NCI-H1694 (cell line): ENCODE measurements around the gene UQCRQ.

Experiments used
- DNase-seq: peaks from one replicate; lab custom pipeline; 2025; lab: John Stamatoyannopoulos, UW

UQCRQ gene

DNA sequence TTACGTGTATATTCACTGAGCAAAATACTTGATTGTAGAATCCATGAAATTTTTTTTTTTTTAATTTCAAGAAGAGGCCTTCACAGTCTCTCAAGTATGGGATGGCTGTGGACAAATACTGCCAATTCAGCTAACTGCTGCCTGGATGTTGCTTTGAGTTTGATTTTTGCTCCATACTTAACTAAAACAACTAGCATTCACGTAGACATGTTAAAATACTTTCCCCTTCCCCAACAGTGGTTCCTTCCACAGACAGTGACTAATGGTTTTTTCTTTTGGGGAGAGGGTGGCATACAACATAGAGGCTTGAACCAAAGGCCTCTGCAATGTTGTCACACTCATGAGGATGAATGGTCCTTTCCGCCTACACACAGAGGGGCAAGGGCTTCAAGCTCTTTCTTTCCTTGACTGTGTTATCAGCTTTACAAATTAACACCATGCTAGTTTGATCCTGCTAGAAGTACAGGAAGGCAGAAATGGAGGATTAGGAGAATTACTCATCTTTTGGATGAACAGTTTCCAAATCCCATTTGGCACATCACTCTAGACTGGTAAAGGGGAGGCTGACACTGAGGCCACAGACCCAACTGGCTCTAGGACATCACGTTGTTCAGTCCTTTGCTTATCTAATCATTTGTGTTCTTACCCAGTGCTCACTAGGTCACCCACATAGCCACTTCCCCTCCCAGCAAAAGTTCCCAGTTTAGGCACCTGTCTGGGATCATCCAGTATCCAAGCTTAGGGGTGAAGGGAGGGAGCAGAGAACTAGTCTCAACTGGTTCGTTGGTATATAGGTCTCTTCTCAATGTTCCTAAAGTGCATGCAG, 5.2 kb downstream of the UQCRQ start:
- no peak for DNase-seq

DNA sequence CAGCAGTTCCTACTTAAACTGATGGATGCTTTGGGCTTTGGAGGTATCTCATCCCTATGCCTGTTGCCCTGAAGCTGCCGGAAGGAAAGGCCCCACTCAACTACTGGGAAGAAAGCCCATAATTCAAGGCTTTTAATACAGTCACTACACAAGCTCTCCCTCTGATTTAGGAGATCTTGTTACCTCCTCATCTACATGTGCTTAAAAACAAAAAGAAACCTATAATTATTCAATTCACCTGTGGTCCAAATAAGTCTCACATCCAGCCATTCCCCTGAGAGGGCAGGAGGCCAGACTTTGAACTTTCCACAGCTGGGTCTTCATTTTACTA, 6.3 kb downstream of the UQCRQ start:
- no peak for DNase-seq

DNA sequence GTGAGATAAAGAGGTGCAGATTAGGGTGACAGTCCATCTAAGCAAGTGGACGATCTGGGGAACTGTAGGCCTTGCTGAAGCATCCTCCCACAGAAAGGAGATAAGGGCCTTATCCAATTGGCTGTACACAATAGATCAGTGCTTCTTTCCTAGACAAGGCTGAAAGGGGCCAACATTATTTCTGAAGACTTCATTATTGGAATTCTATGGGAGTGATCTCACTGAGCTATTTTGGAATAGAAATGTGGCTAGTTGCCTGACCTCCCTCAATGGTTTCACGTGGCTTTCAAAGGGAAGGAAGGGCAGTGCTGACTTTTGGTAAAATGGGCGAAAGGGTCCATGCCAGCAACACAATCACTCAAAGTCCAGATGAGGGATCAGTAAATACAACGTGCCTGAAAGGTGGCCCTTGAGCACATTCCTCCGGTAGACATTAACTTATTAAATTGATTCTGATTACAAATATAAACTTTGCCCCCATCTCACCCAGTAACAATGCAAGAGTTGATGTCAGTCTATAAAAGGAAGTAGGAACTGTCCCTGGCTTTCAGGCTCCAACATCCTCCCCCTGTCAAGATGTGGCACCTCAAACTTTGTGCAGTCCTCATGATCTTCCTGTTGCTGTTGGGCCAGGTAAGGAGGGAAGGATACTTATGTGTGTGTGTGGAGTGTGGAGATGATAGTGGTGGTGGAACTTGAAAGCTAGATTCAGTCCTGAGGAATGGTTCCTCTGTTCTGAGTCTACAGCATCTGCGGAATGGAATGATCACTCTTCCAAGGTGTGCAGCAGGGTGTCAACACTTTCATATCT, 6.9 kb downstream of the UQCRQ start, which contains the start of gene LEAP2:
LEAP2 (plus strand) TSS at position 550 of the 811 bp plus-strand sequence; CDS start at position 577, 27 bp downstream.
- no peak for DNase-seq

DNA sequence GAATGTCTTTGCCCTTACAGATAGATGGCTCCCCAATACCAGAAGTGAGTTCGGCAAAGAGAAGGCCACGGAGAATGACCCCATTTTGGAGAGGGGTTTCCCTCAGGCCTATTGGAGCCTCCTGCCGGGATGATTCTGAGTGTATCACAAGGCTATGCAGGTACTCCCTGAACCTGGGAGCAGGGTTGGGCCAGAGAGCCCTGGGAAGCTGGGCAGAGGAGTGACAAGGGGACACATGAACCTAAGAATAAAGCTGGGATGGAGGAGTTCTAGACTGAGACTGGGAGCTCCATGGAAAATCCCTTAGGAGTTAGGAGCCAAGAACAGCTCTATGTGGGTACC, 7.5 kb downstream of the UQCRQ start:
- DNase-seq, result no peak

DNA sequence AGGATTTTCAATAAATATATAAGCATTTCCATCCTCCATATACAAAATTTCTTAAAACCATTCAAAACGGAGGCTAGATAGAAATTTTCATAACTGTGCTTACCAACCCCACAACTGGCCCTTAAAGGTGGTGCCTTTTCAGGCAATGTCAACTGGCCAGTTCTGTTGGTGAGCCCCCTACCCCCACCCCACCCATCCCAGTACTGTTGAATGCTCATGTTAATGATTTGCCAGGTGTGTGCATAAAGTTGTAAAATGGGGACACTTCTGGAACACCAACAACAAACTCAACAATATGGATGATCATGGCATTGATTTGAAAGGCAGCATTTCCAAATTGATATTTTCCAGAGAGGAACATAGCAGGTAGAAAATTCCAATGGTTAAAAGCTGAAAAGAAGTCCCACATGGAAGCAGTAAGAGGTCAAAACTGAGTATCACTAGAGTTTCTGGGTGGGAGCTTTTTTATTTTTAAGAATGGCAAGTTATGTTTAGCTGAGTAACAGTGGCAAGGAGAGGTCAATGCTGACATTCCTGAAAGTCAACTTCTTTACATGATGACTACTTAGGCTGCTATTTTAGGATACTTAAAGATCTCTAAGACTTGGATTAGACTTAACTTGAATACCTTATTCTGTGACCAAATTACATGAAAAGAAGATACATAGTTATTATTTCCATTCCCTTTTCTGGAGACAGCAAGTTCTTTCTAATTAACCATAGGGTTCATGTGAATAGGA, 9.7 kb downstream of the UQCRQ start:
- DNase-seq, result no peak

DNA sequence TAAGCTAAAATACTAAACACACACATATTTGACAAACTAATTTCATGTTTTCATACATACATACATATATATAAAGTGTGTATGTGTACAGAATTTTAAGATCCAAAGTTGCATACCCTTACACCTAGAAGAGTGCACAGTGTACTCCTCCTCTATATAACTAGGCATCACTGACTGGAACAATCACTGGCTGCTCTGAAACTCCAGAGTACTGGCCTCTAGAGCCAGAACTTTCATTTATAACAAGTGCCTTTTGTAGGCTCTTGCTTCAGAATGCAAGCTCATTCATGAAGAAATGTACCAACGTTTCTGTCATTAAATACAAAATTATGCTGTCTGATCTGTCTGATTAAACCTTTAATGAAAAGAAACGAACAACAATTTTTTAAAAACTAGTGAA, 11.0 kb downstream of the UQCRQ start:
- DNase-seq, result no peak

DNA sequence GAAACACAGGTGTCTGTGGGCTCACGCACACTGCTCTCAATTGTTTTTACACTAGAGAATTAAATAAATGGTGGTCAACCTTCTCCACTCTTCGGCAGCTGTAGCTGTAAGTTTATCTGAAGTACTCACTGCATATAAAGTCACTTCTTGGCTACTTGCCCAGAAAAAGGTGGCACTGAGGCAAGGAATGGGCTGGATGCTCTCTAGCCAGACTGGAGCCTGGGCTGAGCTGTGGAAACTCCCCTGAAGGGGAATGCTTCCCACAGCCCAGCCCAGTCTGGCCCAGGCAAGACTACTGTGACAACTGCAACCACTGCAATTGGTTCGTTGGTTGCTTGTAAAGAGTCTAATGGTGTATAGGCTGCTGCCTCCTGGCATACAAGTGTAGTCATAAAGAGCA, 11.5 kb downstream of the UQCRQ start:
- no peak for DNase-seq

DNA sequence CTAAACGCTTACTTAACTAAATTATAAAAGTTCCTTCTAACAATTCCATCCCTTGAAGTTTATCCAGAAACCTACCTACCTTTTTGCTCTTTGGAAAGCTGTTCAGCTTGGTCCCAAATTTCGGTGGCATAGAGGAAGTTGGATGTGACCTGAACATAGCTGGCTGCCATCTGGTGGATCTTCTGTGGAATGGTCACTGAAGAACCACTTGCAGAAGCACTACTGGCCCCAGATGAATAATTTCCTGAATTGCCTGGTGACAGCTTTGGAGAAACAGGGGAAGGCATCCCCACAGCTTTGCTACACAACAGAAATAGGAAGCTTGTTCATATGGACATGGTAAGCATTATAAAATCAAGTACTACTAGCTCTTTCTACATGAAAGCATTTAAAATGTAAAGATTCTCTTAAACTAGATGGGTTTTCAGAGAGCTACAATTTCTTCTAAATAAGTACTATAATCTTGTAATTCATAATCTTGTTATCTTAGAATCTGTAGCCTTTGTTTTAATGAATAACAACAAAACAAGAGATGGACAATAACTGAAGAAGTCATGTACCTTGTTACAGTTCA, 16.9 kb downstream of the UQCRQ start:
- DNase-seq, result peak; percentile 43

DNA sequence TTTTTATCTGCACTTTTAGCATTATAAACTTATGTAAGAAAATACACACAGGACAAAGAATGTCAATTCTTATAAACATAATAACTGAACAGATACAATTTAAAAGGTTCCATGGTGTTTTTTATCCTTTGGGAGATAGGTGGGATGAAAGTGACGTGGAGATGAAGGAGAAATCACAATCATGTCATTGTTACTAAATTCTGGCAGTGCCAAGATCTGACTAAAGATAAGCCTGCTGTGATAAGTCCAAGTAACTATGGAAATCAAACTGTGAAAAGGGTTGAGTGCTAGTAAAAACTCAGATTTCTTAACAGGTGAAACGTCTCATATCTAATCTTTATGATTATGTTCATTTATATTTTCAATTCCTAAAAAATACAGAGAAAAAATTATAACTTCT, 18.1 kb downstream of the UQCRQ start:
- no peak for DNase-seq

DNA sequence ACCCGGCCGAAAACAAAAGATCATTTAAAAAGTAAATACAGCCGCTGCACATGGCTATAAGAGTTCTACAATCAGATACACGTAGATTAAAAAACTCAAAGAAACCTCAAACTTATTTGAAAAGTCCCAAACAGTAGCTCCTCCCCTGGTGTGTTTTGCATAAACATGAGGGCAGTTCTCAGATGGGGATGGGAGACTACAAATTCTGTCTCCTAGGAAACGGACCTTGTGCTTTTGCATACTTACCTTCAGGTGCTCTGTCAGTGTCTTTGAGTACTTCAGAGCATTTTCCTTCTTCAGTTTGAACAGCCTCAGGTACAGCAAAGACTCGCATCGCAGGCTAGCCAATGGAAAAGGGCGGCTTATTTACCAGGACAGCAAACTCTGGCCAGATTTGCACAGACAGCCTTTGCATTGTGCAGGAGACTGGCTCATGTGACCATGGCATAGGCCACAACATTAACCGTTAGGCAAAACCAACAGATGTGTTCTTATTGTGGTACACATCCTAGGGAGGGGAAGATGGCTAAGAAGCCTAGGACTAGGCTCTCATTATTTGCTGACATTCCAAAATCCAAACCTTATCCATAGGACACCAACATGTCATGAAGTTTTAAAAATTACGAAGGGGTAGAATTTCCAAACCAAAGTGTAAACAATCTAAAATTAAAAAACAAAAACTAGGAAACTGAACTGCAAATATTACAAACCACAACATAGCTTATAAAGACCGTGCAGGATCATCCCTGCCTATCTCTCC, 19.8 kb downstream of the UQCRQ start:
- no peak for DNase-seq

DNA sequence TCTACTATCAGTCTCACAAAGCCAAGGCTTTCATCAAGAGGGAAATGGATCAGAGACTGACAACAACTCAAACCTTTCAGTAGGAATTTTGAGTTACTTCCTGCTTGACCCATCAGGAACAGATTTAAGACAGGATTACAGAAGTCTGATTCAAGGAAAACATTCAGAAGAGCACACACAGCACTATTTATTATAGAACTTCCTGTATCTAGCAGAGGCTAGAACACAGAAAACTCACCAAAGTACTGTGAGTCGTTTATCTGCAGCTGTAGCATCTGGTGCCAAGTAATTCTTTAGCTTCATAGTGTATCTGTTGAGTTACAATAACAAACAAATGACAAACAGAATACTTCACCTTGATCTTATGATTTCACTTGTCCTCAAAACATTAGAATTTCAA, 20.8 kb downstream of the UQCRQ start:
- no peak for DNase-seq

DNA sequence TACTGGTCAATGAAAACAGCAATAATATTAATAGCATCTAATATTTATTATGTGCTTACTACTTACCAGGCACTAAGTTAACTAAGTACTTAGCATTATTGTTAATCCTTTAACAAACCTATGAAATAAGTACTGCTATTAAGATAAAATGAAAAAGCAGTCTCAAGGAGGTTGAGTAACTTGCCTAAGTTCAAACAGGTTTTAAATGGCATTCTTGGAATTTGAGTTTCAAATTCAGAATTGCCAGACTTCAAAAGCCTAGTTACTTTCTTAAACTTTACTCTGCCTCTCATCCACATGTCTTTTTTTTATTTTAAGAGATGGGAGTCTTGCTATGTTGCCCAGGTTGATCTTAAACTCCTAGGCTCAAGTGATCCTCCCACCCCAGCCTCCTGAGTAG, 23.1 kb downstream of the UQCRQ start:
- DNase-seq, result no peak

DNA sequence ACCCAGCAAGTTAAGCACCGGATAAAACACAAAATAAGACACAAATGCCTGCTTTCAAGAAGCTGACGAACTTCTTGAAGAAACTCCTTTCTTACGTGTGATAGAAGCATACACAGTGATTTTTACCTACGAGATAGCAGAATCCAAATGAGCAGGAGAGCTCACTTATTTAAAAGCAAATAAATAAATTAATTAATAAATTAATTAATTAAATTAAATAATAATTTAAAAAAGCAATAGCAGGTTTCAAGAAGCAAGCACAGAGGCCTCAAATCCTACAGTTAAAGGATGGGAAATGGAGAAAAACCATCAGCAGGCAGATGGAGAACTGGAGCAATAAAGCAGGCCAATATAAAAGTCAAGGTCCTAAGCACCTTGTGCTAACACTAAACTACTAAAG, 24.4 kb downstream of the UQCRQ start:
- DNase-seq, result no peak

DNA sequence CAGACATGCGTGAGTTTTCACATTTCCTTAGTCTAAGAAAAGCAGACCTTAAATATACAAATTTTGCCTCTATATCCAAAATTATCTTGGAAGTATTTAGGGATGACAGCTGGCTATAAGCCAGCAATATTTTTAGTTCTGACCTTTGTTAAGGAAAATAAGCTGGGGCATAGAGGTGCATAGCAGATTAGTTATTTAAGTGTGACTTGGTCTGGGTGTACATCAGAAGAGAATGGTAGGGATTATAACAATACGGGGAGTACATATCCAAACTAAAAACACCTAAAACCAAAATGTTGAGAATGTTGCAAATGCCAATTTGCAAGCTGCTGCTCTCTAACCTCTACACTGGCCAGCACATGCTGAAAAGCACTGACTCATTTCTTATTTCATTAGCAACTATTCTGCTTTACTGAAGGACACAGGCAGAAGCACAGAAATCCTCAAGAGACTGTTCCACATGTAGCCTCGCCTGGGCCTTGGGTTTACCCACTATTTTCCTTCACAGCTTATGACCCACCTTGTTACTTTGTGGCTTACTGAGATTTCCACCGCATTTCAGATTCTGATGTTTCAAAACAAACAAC, 29.4 kb downstream of the UQCRQ start:
- no peak for DNase-seq

DNA sequence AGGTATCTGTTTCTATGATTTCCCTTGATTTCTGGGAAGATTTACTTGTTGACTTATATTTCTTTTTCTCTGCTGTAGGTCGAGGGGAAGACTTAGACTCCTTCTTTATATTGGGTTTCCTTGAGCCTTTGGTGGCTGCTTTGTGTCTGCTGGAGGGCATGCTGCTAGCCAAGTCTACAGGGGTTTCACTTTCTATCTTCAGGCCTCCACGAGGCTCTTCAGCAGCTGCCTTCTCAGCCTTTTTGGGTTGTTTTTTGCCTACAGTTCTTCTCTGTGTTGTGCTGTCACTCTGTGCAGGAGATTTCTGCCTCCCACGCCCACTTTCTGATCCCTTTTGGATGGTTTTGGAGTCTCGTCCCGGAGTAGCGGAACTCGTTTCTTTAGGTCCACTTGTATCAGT, 30.2 kb downstream of the UQCRQ start:
- no peak for DNase-seq

DNA sequence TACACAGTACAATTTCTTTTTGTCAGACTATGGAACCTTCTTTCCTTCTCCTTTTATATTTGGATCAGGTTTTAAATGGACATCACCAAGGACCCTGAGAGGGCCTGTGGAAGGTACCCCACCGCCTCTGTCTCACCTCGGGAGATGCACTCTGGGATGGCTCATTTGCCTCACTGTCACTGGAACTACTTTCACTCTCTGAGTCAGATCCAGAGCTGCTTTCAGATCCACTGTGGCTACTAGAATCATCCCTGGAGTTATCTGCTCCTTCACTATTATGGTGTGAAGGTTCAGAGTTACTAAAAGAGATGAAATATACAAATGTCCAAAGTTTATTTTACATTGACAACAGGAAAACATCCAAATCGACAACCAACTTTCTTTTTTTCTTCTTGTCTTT, 31.7 kb downstream of the UQCRQ start:
- no peak for DNase-seq

DNA sequence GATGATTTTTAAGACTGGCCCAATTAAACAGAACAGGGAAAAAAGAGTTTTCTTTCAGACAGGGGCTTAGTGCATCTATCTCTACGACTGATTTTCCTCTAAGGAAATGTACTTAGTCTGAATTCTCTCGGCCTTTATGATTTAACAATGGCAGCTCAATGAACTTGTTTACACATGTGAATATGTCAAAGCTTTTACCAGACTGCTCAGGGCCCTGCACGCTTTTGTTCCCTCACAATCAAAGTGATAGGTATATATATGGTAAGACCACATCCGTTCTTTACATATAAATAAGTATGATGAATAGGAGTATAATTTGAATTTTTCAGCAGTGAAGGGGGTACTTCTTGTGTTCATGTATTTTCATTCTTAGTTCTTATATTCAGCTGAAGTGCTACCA, 34.6 kb downstream of the UQCRQ start:
- no peak for DNase-seq

DNA sequence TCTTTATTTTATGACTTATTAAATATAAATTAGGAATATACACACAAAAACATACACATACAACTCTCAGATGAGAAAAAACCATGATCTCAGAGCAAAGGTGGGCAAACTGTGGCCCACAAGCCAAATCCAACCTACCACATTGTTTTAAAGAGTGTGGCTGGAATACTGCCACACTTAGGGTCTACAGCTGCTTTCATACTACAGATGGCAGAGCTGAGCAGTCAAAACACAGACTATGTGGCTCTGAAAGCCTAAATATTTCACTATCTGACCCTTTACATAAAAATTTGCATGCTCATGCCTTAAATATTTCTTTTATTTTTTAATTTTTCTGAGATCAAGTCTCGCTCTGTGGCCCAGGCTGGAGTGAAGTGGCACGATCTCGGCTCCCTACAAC, 35.3 kb downstream of the UQCRQ start:
- DNase-seq, result no peak

DNA sequence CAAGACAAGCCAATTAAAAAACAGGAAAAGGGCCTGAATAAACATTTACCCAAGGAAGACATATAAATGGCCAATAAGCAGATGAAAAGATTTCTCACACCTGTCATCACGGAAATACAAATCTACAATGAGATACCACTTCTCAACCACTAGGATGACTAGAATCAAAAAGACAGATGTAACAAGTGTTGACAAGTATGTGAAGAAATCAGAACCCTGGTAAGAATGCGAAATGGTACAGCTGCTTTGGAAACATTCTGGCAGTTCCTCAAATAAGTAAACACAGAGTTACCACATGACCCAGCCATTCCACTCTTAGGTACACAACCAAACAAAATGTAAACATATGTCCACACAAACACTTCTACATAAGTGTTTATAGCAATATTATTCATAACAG, 39.5 kb downstream of the UQCRQ start:
- no peak for DNase-seq

DNA sequence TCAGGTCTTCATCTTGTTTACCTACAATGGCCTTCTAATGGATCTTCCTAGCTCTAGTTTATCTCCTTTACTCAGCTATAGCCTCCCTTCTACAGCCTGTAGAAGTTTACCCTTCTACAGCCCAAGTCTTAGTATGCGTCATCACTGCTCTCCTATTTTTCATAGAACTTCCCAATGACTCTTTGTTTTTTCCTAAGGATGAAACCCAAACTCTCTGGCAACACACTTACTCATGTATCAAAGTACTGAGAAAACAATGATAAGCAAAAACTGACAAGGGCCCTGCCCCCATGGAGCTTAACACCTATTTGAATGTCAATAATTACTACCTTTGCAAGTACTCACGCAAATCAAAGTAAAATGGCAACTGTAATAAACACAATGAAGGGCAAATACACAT, 40.7 kb downstream of the UQCRQ start:
- no peak for DNase-seq

DNA sequence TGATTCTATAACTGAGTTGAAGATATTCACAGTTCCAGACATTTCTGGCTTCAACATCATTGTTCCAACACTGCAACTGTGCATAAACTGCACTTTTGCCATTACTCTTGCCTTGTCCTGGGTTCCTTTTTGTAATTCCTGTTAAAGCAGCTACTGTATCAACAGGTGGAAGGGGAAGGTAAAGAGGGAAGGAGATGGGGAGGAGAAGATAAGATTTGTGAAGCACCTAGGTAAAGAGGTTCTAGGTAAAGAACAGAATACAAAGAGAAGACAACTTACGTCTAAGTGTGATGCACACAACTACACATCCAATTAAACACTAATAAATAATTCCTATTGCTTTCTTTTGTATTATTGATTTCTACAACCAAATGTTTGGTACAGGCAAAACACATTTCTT, 43.3 kb downstream of the UQCRQ start:
- no peak for DNase-seq
